HEK293 (cell line): ENCODE measurements around the gene CEP112.
"Not testable (repeated sequence)": the region's sequence is repeated elsewhere in the genome, so short reads cannot be mapped to it uniquely, and the experiment has no call there.

Source experiments
- CTCF ChIA-PET: fragments of 350-600 bp; formaldehyde crosslinking; extraction: SDS; loops from one replicate; lab custom pipeline; 2021; ENCODE audit warnings: antibody characterized with exemption; lab: Yijun Ruan, JAX
- POLR2A ChIA-PET: fragments of 300-600 bp; formaldehyde crosslinking; extraction: SDS; loops from one replicate; lab custom pipeline; 2020; ENCODE audit warnings: antibody characterized with exemption, inconsistent platforms; lab: Yijun Ruan, JAX
- H3K27ac ChIP-seq: fragments of 200-500 bp; sonication (Bioruptor generic); 2 replicates; pipeline ENCODE4 v1.5.1; 2014; ENCODE audit warnings: low read depth, low read length, control low read depth, inconsistent platforms; ENCODE audit errors: extremely low read depth
- H3K36me3 ChIP-seq, 2 experiments: fragments of 200-500 bp in 1 of 2; sonication (Bioruptor generic) in 1 of 2; 1 replicate in 1 of 2; 2 replicates in 1 of 2; pipeline ENCODE4 v1.5.1; 2014 to 2017; ENCODE audit warnings: inconsistent platforms in 2 of 2, low read length in 2 of 2; ENCODE audit not compliant: control insufficient read depth in 2 of 2, insufficient read depth in 1 of 2
- H3K4me1 ChIP-seq: fragments of 200-500 bp; sonication (Bioruptor generic); 2 replicates; pipeline ENCODE4 v1.5.1; 2014; ENCODE audit warnings: mild to moderate bottlenecking, low read length, inconsistent platforms; ENCODE audit not compliant: control insufficient read depth, insufficient read depth
- H3K4me3 ChIP-seq: 2 replicates; pipeline ENCODE4 v1.5.1; 2011; ENCODE audit warnings: low read depth, mild to moderate bottlenecking, control low read depth, low read length, moderate library complexity
- H3K9me3 ChIP-seq: fragments of 200-500 bp; sonication (Bioruptor generic); 2 replicates; pipeline ENCODE4 v1.5.1; 2014; ENCODE audit warnings: low read depth, low read length, inconsistent platforms; ENCODE audit not compliant: control insufficient read depth, insufficient read depth
- BCL11A ChIP-seq: fragments of 450-650 bp; formaldehyde crosslinking; IDR thresholded peaks from 2 replicates; pipeline ENCODE4 v1.5.1; 2016; ENCODE audit warnings: low read depth, missing biosample characterization, missing genetic modification characterization
- KLF8 ChIP-seq: fragments of 450-650 bp; formaldehyde crosslinking; IDR thresholded peaks from 2 replicates; pipeline ENCODE4 v1.5.1; 2016; ENCODE audit warnings: missing biosample characterization, missing genetic modification characterization
- SCRT1 ChIP-seq: fragments of 450-650 bp; formaldehyde crosslinking; IDR thresholded peaks from 2 replicates; pipeline ENCODE4 v1.5.1; 2016; ENCODE audit warnings: missing biosample characterization, missing genetic modification characterization, borderline replicate concordance
- SP2 ChIP-seq: fragments of 450-650 bp; formaldehyde crosslinking; IDR thresholded peaks from 2 replicates; pipeline ENCODE4 v1.5.1; 2016; ENCODE audit warnings: missing biosample characterization, missing genetic modification characterization
- SP3 ChIP-seq: fragments of 450-650 bp; formaldehyde crosslinking; IDR thresholded peaks from 2 replicates; pipeline ENCODE4 v1.5.1; 2016; ENCODE audit warnings: missing biosample characterization, missing genetic modification characterization
- ZBTB1 ChIP-seq: fragments of 450-650 bp; formaldehyde crosslinking; IDR thresholded peaks from 2 replicates; pipeline ENCODE4 v1.5.1; 2016; ENCODE audit warnings: missing biosample characterization, missing genetic modification characterization
- ZBTB26 ChIP-seq: fragments of 450-650 bp; formaldehyde crosslinking; optimal IDR thresholded peaks from 2 replicates; pipeline ENCODE3; 2016; ENCODE audit warnings: missing biosample characterization, mild to moderate bottlenecking, missing genetic modification characterization
- ZBTB44 ChIP-seq: fragments of 450-650 bp; IDR thresholded peaks from 2 replicates; pipeline ENCODE4 v1.5.1; 2018; ENCODE audit warnings: missing biosample characterization, mild to moderate bottlenecking, missing genetic modification characterization
- ZIC2 ChIP-seq: fragments of 450-650 bp; formaldehyde crosslinking; IDR thresholded peaks from 2 replicates; pipeline ENCODE4 v1.5.1; 2016; ENCODE audit warnings: missing biosample characterization, missing genetic modification characterization
- ZNF292 ChIP-seq: fragments of 450-650 bp; formaldehyde crosslinking; IDR thresholded peaks from 2 replicates; pipeline ENCODE4 v1.5.1; 2016; ENCODE audit warnings: low read depth, missing biosample characterization, missing genetic modification characterization, borderline replicate concordance
- ZNF311 ChIP-seq: fragments of 450-650 bp; formaldehyde crosslinking; IDR thresholded peaks from 2 replicates; pipeline ENCODE4 v1.5.1; 2017; ENCODE audit warnings: missing biosample characterization, missing genetic modification characterization, borderline replicate concordance
- ZNF394 ChIP-seq: fragments of 450-650 bp; formaldehyde crosslinking; IDR thresholded peaks from 2 replicates; pipeline ENCODE4 v1.5.1; 2016; ENCODE audit warnings: missing biosample characterization, missing genetic modification characterization, mild to moderate bottlenecking, moderate library complexity, borderline replicate concordance
- ZNF48 ChIP-seq: fragments of 450-650 bp; formaldehyde crosslinking; IDR thresholded peaks from 2 replicates; pipeline ENCODE4 v1.5.1; 2016; ENCODE audit warnings: missing biosample characterization, missing genetic modification characterization
- ZNF501 ChIP-seq: fragments of 450-650 bp; formaldehyde crosslinking; IDR thresholded peaks from 2 replicates; pipeline ENCODE4 v1.5.1; 2016; ENCODE audit warnings: missing biosample characterization, missing genetic modification characterization
- ZNF521 ChIP-seq: fragments of 450-650 bp; formaldehyde crosslinking; IDR thresholded peaks from 2 replicates; pipeline ENCODE4 v1.5.1; 2017; ENCODE audit warnings: missing biosample characterization, mild to moderate bottlenecking, missing genetic modification characterization
- ZNF558 ChIP-seq: fragments of 450-650 bp; formaldehyde crosslinking; IDR thresholded peaks from 2 replicates; pipeline ENCODE4 v1.5.1; 2016; ENCODE audit warnings: missing biosample characterization, missing genetic modification characterization
- ZNF571 ChIP-seq: fragments of 450-650 bp; formaldehyde crosslinking; IDR thresholded peaks from 2 replicates; pipeline ENCODE4 v1.5.0; 2017; ENCODE audit warnings: missing biosample characterization, missing genetic modification characterization
- ZNF626 ChIP-seq: fragments of 450-650 bp; sonication (Bioruptor Pico); formaldehyde crosslinking; IDR thresholded peaks from 2 replicates; pipeline ENCODE4 v1.5.1; 2018; ENCODE audit warnings: missing biosample characterization, missing genetic modification characterization, inconsistent platforms
- ZNF768 ChIP-seq: fragments of 450-650 bp; formaldehyde crosslinking; IDR thresholded peaks from 2 replicates; pipeline ENCODE4 v1.5.1; 2018; ENCODE audit warnings: missing biosample characterization, mild to moderate bottlenecking, missing genetic modification characterization
- ZNF792 ChIP-seq: fragments of 450-650 bp; formaldehyde crosslinking; IDR thresholded peaks from 2 replicates; pipeline ENCODE4 v1.5.1; 2016; ENCODE audit warnings: missing biosample characterization, missing genetic modification characterization
- ZNF830 ChIP-seq: fragments of 450-650 bp; IDR thresholded peaks from 2 replicates; pipeline ENCODE4 v1.5.0; 2018; ENCODE audit warnings: missing biosample characterization, missing genetic modification characterization, low read depth, mild to moderate bottlenecking, moderate library complexity
- ZXDB ChIP-seq: fragments of 450-650 bp; formaldehyde crosslinking; IDR thresholded peaks from 2 replicates; pipeline ENCODE4 v1.5.1; 2016; ENCODE audit warnings: missing biosample characterization, missing genetic modification characterization
- TF ChIP-seq, protein P1 (sequence below): fragments of 450-650 bp; formaldehyde crosslinking; IDR thresholded peaks from 2 replicates; pipeline ENCODE4 v1.5.1; 2016; ENCODE audit warnings: missing biosample characterization, missing genetic modification characterization

The CEP112 gene

DNA sequence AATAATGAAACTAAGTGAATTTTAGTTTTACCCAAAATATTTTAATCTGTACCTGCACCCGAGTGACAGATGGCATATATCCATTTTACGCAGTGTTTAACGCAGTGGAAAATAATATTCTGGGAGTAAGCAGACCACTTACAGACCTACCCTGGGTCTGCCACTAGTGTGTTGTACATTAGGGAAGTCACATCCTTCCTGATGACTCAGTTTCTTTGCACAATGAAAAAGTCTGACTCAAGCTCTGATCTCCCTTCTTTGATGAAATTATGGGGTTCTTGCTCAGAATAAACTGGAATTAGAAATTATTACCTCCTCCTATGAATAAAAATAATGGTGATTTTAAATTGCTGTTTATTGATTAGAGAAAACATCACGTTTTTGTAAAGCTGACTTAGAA, 507.3 kb downstream of the CEP112 start (continued):
- no peak for TF ChIP-seq ZXDB (tag by site-specific recombination)
- TF ChIP-seq ZBTB26 (tag by site-specific recombination), result no peak
- no peak for TF ChIP-seq ZNF792 (tag by site-specific recombination)
- no peak for TF ChIP-seq ZBTB44
- TF ChIP-seq ZNF626 (tag by site-specific recombination), result no peak
- no peak for TF ChIP-seq ZIC2

GRCh38 chr17:65683428-65683827, 508.5 kb downstream of the CEP112 start:
- H3K4me3 ChIP-seq, result no peak overlapping the region
- ChIA-PET POLR2A (no interaction called here), CTCF (no interaction called here)
- H3K9me3 ChIP-seq, result no peaks in the 10 kb centered on the region
- peaks cover 0 to 6% of the 10 kb centered on the region in 2 experiments; a peak in 1 of 3 replicates for H3K36me3 ChIP-seq
- no peaks in the 10 kb centered on the region for H3K4me1 ChIP-seq
- H3K27ac ChIP-seq, result no peak overlapping the region
- TF ChIP-seq ZNF768 (tag by site-specific recombination) (no peak), SP2 (no peak), ZNF394 (tag by site-specific recombination) (no peak), ZBTB1 (no peak), ZNF292 (tag by site-specific recombination) (no peak), ZNF830 (tag by site-specific recombination) (no peak), SCRT1 (no peak), ZNF558 (no peak), KLF8 (tag by site-specific recombination) (no peak), ZNF501 (tag by site-specific recombination) (no peak), ZNF48 (tag by site-specific recombination) (no peak), SP3 (tag by site-specific recombination) (no peak), BCL11A (tag by site-specific recombination) (no peak), ZNF311 (tag by site-specific recombination) (no peak), ZNF571 (tag by site-specific recombination) (no peak), ZNF521 (tag by site-specific recombination) (no peak)
- TF ChIP-seq, protein P1, sequence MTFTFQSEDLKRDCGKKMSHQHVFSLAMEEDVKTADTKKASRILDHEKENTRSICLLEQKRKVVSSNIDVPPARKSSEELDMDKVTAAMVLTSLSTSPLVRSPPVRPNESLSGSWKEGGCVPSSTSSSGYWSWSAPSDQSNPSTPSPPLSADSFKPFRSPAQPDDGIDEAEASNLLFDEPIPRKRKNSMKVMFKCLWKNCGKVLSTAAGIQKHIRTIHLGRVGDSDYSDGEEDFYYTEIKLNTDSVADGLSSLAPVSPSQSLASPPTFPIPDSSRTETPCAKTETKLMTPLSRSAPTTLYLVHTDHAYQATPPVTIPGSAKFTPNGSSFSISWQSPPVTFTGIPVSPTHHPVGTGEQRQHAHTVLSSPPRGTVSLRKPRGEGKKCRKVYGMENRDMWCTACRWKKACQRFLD (tag by site-specific recombination), result no peak

DNA sequence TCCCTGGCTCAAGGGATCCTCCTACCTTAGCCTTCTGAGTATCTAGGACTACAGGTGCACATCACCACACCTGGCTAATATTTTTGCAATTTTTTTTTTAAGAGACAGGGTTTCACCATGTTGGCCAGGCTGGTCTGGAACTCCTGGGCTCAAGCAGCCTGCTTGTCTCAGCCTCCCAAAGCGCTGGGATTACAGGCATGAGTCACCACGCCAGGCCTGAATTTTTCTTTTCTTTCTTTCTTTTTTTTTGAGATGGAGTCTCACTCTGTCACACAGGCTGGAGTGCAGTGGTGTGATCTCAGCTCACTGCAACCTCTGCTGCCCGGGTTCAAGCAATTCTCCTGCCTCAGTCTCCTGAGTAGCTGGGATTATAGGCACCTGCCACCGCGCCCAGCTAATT, 510.2 kb downstream of the CEP112 start:
- H3K36me3 ChIP-seq, H3K4me1 ChIP-seq, H3K27ac ChIP-seq, H3K4me3 ChIP-seq, CTCF ChIA-PET, H3K9me3 ChIP-seq: not testable (repeated sequence)
- POLR2A ChIA-PET, result interaction anchor here (0.7 kb wide), 1 partner anchor 244 kb away, joined by 5 read pairs; no protein-coding TSS in a partner anchor
